22Rv1 (cell line): Measurements from ENCODE around the gene CIB4.

Experiments used
- CTCF ChIP-seq: fragments of 450-650 bp; IDR thresholded peaks from 2 replicates; pipeline ENCODE4 v1.5.1; 2017; ENCODE audit warnings: mild to moderate bottlenecking
- ZFX ChIP-seq: fragments of 450-650 bp; IDR thresholded peaks from 2 replicates; pipeline ENCODE4 v1.6.1; 2017; ENCODE audit warnings: antibody characterized with exemption, borderline replicate concordance

- TF ChIP-seq CTCF (no peak), ZFX (no peak)
Observed at GRCh38 chr2:26606847-26607190, 34.3 kb downstream of the CIB4 start.
